ENCODE results near the gene SOX5. TPM values are rescaled to one million over a fixed set of nuclear protein-coding genes. Genes with fewer than 3 reads are reported as not detected.

Gene SOX5
- total RNA-seq, 4 donors from 2014 or later = 47.1 to 56.8 (median 50.2) TPM

GRCh38 chr12:23795494-23795893 is 154.0 kb downstream of the SOX5 start:
- no peak for TF ChIP-seq CTCF (IDR thresholded peaks at IDR 0.05; ENCODE audit: low read depth)

- TF ChIP-seq CTCF (IDR thresholded peaks at IDR 0.05; ENCODE audit: low read depth) = no peak
Observed at GRCh38 chr12:23781118-23781517, 168.4 kb downstream of the SOX5 start.

GRCh38 chr12:23775208-23775607 is 174.3 kb downstream of the SOX5 start:
- no peak for TF ChIP-seq CTCF (IDR thresholded peaks at IDR 0.05; ENCODE audit: low read depth)

GRCh38 chr12:23771240-23771949 is 178.1 kb downstream of the SOX5 start:
- no peak for TF ChIP-seq CTCF (IDR thresholded peaks at IDR 0.05; ENCODE audit: low read depth)

- TF ChIP-seq CTCF (IDR thresholded peaks at IDR 0.05; ENCODE audit: low read depth) = no peak
Observed at GRCh38 chr12:23770202-23770938, 179.1 kb downstream of the SOX5 start.

- TF ChIP-seq CTCF (IDR thresholded peaks at IDR 0.05; ENCODE audit: low read depth) = no peak
Observed at GRCh38 chr12:23767834-23768233, 181.6 kb downstream of the SOX5 start.

- no peak for TF ChIP-seq CTCF (IDR thresholded peaks at IDR 0.05; ENCODE audit: low read depth)
Observed at GRCh38 chr12:23763724-23764123, 185.7 kb downstream of the SOX5 start.

Data from subcutaneous adipose tissue (tissue), 4 donors.